Measurements from ENCODE around the gene DAPK1. TPM values are rescaled to one million over a fixed set of nuclear protein-coding genes. Genes with fewer than 3 reads are reported as not detected.

DAPK1 gene
- total and polyA plus RNA-seq, 2 donors (not counting 1 experiment from before 2014, with no cell fraction given) = 1.7 to 2.8 TPM

- Histone ChIP-seq H3K36me3 (replicated peaks in 1 of 2; ENCODE audit: control extremely low read depth in 1 of 2, control insufficient read depth in 1 of 2, extremely low read depth in 1 of 2, insufficient read depth in 2 of 2, low read length in 1 of 2) (no peaks in the 10 kb centered on the region), H3K9ac (ENCODE audit: low read length) (no peak overlapping the region), H3K4me3 (ENCODE audit: control extremely low read depth in 1 of 5, extremely low read depth in 1 of 5, insufficient read depth in 1 of 5, low read depth in 2 of 5, low read length in 4 of 5) (no peak overlapping the region), H2AFZ (ENCODE audit: insufficient read depth, low read depth, low read length, poor library complexity, severe bottlenecking) (no peak overlapping the region), H3K4me1 (ENCODE audit: control insufficient read depth in 2 of 2, insufficient read depth in 2 of 2, low read length in 2 of 2) (no peaks in the 10 kb centered on the region), H3K4me2 (replicated peaks; ENCODE audit: low read depth, low read length, poor library complexity, severe bottlenecking) (no peak overlapping the region), H3K27ac (ENCODE audit: low read length in 2 of 2) (no peak overlapping the region), H3K79me2 (ENCODE audit: control insufficient read depth, insufficient read depth, low read length) (no peaks in the 10 kb centered on the region), H3K9me3 (ENCODE audit: control extremely low read depth in 1 of 3, control insufficient read depth in 2 of 3, insufficient read depth in 1 of 3, low read length in 2 of 3) (peaks cover 0 to 5% (median 0%) of the 10 kb centered on the region in 3 donors), H4K20me1 (ENCODE audit: control insufficient read depth, insufficient read depth, low read length, poor library complexity, severe bottlenecking) (no peaks in the 10 kb centered on the region), H3K27me3 (replicated peaks in 1 of 4; ENCODE audit: control extremely low read depth in 1 of 4, control insufficient read depth in 3 of 4, insufficient read depth in 4 of 4, low read length in 3 of 4) (peaks cover 0 to 5% (median 0%) of the 10 kb centered on the region in 4 experiments)
- ATAC-seq (ENCODE audit: low read depth) (no peak), DNase-seq (no peak)
- Mint-ChIP-seq H3K4me1 (no peaks in the 10 kb centered on the region), H3K27me3 (peaks cover 34% of the 10 kb centered on the region), H3K27ac (no peak overlapping the region), H3K9me3 (ENCODE audit: insufficient read depth) (no peaks in the 10 kb centered on the region), H3K4me3 (no peak overlapping the region)
- TF ChIP-seq CTCF (IDR thresholded peaks at IDR 0.05) = no peak
- TF ChIP-seq EZH2 (IDR thresholded peaks at IDR 0.05; ENCODE audit: borderline replicate concordance, insufficient read depth, low read depth, low read length, poor library complexity, severe bottlenecking) = no peak
- intact Hi-C loops (cut with micrococcal nuclease) = no loop called here
- POLR2A ChIA-PET = no interaction called here
- CTCF ChIA-PET = no interaction called here
These were observed 7.3 kb downstream of the DAPK1 start for GRCh38 chr9:87504938-87505337.

- no peaks in the 10 kb centered on the region for H3K4me1 ChIP-seq (ENCODE audit: control insufficient read depth in 2 of 2, insufficient read depth in 2 of 2, low read length in 2 of 2)
- no peak overlapping the region for H2AFZ ChIP-seq (ENCODE audit: insufficient read depth, low read depth, low read length, poor library complexity, severe bottlenecking)
- H3K27ac ChIP-seq (ENCODE audit: low read length in 2 of 2) = no peak overlapping the region
- TF ChIP-seq EZH2 (IDR thresholded peaks at IDR 0.05; ENCODE audit: borderline replicate concordance, insufficient read depth, low read depth, low read length, poor library complexity, severe bottlenecking) (no peak), CTCF (IDR thresholded peaks at IDR 0.05) (no peak)
- peaks cover 0 to 5% (median 0%) of the 10 kb centered on the region in 4 experiments for H3K27me3 ChIP-seq (replicated peaks in 1 of 4; ENCODE audit: control extremely low read depth in 1 of 4, control insufficient read depth in 3 of 4, insufficient read depth in 4 of 4, low read length in 3 of 4)
- no peak overlapping the region for H3K4me3 Mint-ChIP-seq
- H3K9ac ChIP-seq (ENCODE audit: low read length) = no peak overlapping the region
- POLR2A ChIA-PET = no interaction called here
- no peak overlapping the region for H3K4me2 ChIP-seq (replicated peaks; ENCODE audit: low read depth, low read length, poor library complexity, severe bottlenecking)
- H3K4me1 Mint-ChIP-seq = no peaks in the 10 kb centered on the region
- DNase-seq (no peak), ATAC-seq (ENCODE audit: low read depth) (no peak)
- H3K9me3 ChIP-seq (ENCODE audit: control extremely low read depth in 1 of 3, control insufficient read depth in 2 of 3, insufficient read depth in 1 of 3, low read length in 2 of 3) = peaks cover 0 to 5% (median 0%) of the 10 kb centered on the region in 3 donors
- H3K27ac Mint-ChIP-seq = no peak overlapping the region
- H3K79me2 ChIP-seq (ENCODE audit: control insufficient read depth, insufficient read depth, low read length) = no peaks in the 10 kb centered on the region
- intact Hi-C loops (cut with micrococcal nuclease) = no loop called here
- no peaks in the 10 kb centered on the region for H3K36me3 ChIP-seq (replicated peaks in 1 of 2; ENCODE audit: control extremely low read depth in 1 of 2, control insufficient read depth in 1 of 2, extremely low read depth in 1 of 2, insufficient read depth in 2 of 2, low read length in 1 of 2)
- H3K9me3 Mint-ChIP-seq (ENCODE audit: insufficient read depth) = no peaks in the 10 kb centered on the region
- CTCF ChIA-PET = no interaction called here
- 94% methylated on average over 10 of the region's 13 CpGs for WGBS (ENCODE audit: insufficient coverage)
- peaks cover 25% of the 10 kb centered on the region for H3K27me3 Mint-ChIP-seq
- no peaks in the 10 kb centered on the region for H4K20me1 ChIP-seq (ENCODE audit: control insufficient read depth, insufficient read depth, low read length, poor library complexity, severe bottlenecking)
- H3K4me3 ChIP-seq (ENCODE audit: control extremely low read depth in 1 of 5, extremely low read depth in 1 of 5, insufficient read depth in 1 of 5, low read depth in 2 of 5, low read length in 4 of 5) = no peak overlapping the region
These were observed 8.4 kb downstream of the DAPK1 start for GRCh38 chr9:87505869-87506678.
